HEK293 (cell line): ENCODE measurements around the gene PSMD3.

Source experiments
- CTCF ChIP-seq: fragments of 450-650 bp; formaldehyde crosslinking; IDR thresholded peaks from 2 replicates; pipeline ENCODE4 v1.5.1; 2016; ENCODE audit warnings: missing biosample characterization, missing genetic modification characterization
- REPIN1 ChIP-seq: fragments of 450-650 bp; formaldehyde crosslinking; IDR thresholded peaks from 2 replicates; pipeline ENCODE4 v1.5.1; 2017; ENCODE audit warnings: missing biosample characterization, missing genetic modification characterization, low read depth
- ZNF274 ChIP-seq, 2 experiments: fragments of 200-500 bp in 1 of 2; fragments of 450-650 bp in 1 of 2; sonication (Bioruptor generic) in 1 of 2; formaldehyde crosslinking in 1 of 2; IDR thresholded peaks; 2 replicates each; pipeline versions ENCODE4 v1.5.1 to v1.6.1; 2014 to 2016; ENCODE audit warnings: borderline replicate concordance in 1 of 2, inconsistent platforms in 1 of 2, low read length in 1 of 2, missing biosample characterization in 1 of 2, missing genetic modification characterization in 1 of 2

GRCh38 chr17:40004712-40005111, 24.1 kb downstream of the PSMD3 start:
- no peak for TF ChIP-seq ZNF274 (IDR thresholded peaks at IDR 0.05; ENCODE audit: low read length)
- no peak for TF ChIP-seq ZNF274 (tag by site-specific recombination; IDR thresholded peaks at IDR 0.05; ENCODE audit: borderline replicate concordance)
- no peak for TF ChIP-seq CTCF (tag by site-specific recombination)
- TF ChIP-seq REPIN1, result no peak
